ENCODE results near the gene ENGASE. TPM values are rescaled to one million over a fixed set of nuclear protein-coding genes. Genes with fewer than 3 reads are reported as not detected.

Gene ENGASE
- total RNA-seq, 2 donors from 2014 or later: 53.4 to 111 TPM

DNA sequence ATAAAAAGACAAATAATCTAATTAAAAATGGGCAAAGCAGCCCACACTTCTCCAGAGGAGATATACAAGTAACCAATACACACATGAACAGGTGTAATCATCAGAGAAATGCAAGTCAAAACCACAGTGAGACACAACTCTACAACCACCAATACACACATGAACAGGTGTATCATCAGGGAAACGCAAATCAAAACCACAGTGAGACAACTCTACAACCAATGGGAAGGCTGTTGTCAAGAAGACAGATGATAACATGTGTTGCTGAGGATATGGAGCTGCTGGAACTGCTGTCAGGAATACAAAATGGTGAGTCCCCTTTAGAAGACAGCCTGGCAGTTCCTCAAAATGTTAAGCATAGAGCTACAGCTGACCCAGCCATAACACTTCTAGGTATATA lies 22.5 kb upstream of the ENGASE start:
- DNase-seq: no peak
- Histone ChIP-seq H3K36me3 (no peaks in the 10 kb centered on the region), H3K27ac (no peak overlapping the region), H3K4me1 (no peaks in the 10 kb centered on the region), H3K27me3 (no peaks in the 10 kb centered on the region), H3K4me3 (no peak overlapping the region), H3K9ac (ENCODE audit: low read depth in 2 of 2, low read length in 2 of 2) (no peak overlapping the region), H3K9me3 (no peaks in the 10 kb centered on the region)
- intact Hi-C loops (cut with DNase I): no loop called here
- no peak for TF ChIP-seq CTCF (IDR thresholded peaks at IDR 0.05)

GRCh38 chr17:79053251-79053925 lies 21.2 kb upstream of the ENGASE start:
- H3K27ac ChIP-seq: no peak overlapping the region
- H3K4me1 ChIP-seq: no peaks in the 10 kb centered on the region
- no peaks in the 10 kb centered on the region for H3K9me3 ChIP-seq
- TF ChIP-seq CTCF (IDR thresholded peaks at IDR 0.05): no peak
- H3K36me3 ChIP-seq: no peaks in the 10 kb centered on the region
- no peak overlapping the region for H3K4me3 ChIP-seq
- no peaks in the 10 kb centered on the region for H3K27me3 ChIP-seq
- no peak overlapping the region for H3K9ac ChIP-seq (ENCODE audit: low read depth in 2 of 2, low read length in 2 of 2)
- intact Hi-C loops (cut with DNase I): no loop called here
- no peak for DNase-seq

GRCh38 chr17:79054200-79054960 lies 20.2 kb upstream of the ENGASE start:
- DNase-seq: no peak
- intact Hi-C loops (cut with DNase I): no loop called here
- H3K4me1 ChIP-seq: no peaks in the 10 kb centered on the region
- H3K36me3 ChIP-seq: no peaks in the 10 kb centered on the region
- no peak overlapping the region for H3K4me3 ChIP-seq
- no peak for TF ChIP-seq CTCF (IDR thresholded peaks at IDR 0.05)
- no peaks in the 10 kb centered on the region for H3K27me3 ChIP-seq
- no peak overlapping the region for H3K27ac ChIP-seq
- no peak overlapping the region for H3K9ac ChIP-seq (ENCODE audit: low read depth in 2 of 2, low read length in 2 of 2)
- H3K9me3 ChIP-seq: no peaks in the 10 kb centered on the region

- Histone ChIP-seq H3K27ac (no peak overlapping the region), H3K36me3 (no peaks in the 10 kb centered on the region), H3K4me1 (no peaks in the 10 kb centered on the region), H3K9ac (ENCODE audit: low read depth in 2 of 2, low read length in 2 of 2) (no peak overlapping the region), H3K9me3 (no peaks in the 10 kb centered on the region), H3K4me3 (no peak overlapping the region), H3K27me3 (no peaks in the 10 kb centered on the region)
- intact Hi-C loops (cut with DNase I): no loop called here
- DNase-seq: no peak
- no peak for TF ChIP-seq CTCF (IDR thresholded peaks at IDR 0.05)
These were observed 19.4 kb upstream of the ENGASE start for GRCh38 chr17:79055197-79055596.

DNA sequence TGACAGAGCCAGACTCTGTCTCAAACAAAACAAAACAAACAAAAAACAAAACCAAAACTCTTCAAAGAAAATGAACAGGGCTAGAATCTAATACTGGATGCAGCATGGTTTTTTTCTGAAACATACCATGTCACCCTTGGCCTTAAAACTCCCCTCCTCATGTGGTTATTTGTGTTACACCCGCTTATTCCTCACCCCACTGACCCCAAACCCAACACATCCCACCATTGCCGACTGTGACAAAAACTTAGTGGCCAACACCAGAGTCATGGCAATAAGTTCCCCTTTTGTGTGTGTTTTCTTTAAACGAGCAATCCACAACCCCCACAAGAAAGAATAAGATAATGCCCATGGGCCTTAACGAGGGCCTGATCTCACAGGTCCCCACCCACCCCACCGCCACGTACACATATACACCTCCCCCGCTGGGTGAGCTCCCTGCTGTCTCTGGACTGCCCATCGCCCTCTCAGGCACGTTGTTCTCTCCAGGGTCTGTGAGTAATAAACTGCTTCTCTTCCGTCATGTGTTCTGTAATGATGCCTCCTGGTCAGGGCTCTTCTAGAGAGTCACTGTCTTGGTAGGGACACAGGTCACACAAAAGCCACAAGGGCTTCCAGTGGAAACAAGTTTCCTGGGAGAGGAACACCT lies 16.8 kb upstream of the ENGASE start:
- Histone ChIP-seq H3K36me3 (no peaks in the 10 kb centered on the region), H3K9ac (ENCODE audit: low read depth in 2 of 2, low read length in 2 of 2) (no peak overlapping the region), H3K9me3 (no peaks in the 10 kb centered on the region), H3K27me3 (no peaks in the 10 kb centered on the region), H3K4me1 (no peaks in the 10 kb centered on the region), H3K27ac (no peak overlapping the region), H3K4me3 (no peak overlapping the region)
- TF ChIP-seq CTCF (IDR thresholded peaks at IDR 0.05): no peak
- no peak for DNase-seq
- intact Hi-C loops (cut with DNase I): no loop called here

Measured in colonic mucosa (tissue), 4 donors.